ENCODE measurements around the gene MSLN.

DNA sequence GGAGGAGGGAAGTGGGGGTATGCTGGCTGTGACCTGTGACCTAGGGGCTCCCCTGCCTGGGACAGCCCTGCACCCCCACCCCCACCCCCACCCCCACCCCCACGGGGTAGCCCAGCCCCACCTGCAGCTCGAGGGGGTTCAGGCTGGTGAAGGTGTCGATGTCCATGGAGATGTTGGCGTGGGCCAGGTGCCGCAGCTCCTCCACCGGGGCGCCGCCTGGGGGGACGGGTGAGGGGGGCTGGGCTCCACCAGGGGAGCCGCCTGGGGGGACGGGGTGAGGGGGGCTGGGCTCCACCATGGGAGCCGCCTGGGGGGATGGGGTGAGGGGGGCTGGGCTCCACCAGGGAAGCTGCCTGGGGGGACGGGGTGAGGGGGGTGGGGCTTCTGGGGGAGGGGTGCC is 9.9 kb downstream of the MSLN start:
- TF ChIP-seq, protein P1, sequence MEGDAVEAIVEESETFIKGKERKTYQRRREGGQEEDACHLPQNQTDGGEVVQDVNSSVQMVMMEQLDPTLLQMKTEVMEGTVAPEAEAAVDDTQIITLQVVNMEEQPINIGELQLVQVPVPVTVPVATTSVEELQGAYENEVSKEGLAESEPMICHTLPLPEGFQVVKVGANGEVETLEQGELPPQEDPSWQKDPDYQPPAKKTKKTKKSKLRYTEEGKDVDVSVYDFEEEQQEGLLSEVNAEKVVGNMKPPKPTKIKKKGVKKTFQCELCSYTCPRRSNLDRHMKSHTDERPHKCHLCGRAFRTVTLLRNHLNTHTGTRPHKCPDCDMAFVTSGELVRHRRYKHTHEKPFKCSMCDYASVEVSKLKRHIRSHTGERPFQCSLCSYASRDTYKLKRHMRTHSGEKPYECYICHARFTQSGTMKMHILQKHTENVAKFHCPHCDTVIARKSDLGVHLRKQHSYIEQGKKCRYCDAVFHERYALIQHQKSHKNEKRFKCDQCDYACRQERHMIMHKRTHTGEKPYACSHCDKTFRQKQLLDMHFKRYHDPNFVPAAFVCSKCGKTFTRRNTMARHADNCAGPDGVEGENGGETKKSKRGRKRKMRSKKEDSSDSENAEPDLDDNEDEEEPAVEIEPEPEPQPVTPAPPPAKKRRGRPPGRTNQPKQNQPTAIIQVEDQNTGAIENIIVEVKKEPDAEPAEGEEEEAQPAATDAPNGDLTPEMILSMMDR (IDR thresholded peaks at IDR 0.05), result no peak
- TF ChIP-seq POLR2A (IDR thresholded peaks at IDR 0.05; ENCODE audit: low read depth) (no peak), POLR2AphosphoS5 (IDR thresholded peaks at IDR 0.05) (no peak)

All from esophagus muscularis mucosa (tissue), 3 donors.